ENCODE measurements around the gene GGT1.
"Not testable (repeated sequence)": the region's sequence is repeated elsewhere in the genome, so short reads cannot be mapped to it uniquely, and the experiment has no call there.

Gene GGT1

DNA sequence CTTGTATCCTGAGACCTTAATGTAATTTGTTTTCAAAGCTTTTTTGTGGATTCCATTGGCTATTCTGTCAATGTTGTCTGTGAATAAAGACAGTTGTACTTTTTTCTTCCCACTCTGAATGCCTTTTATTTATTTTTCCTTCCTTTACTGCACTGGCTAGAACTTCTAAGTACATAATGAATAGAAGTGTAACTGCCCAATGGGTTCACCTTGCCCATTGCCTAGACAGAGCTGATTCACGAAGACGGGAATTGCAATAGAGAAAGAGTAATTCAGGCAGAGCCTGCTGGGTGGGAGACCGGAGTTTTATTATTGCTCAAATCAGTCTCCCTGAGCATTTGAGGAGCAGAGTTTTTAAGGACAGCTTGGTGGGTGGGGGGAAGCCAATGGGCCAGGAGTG is 62.4 kb downstream of the GGT1 start:
- not testable (repeated sequence) for H3K4me2 ChIP-seq, H3K4me1 ChIP-seq, H4K20me1 ChIP-seq, H3K9me3 ChIP-seq, H3K27ac ChIP-seq, H3K36me3 ChIP-seq, H3K27me3 ChIP-seq, H3K9ac ChIP-seq, H3K4me3 ChIP-seq

DNA sequence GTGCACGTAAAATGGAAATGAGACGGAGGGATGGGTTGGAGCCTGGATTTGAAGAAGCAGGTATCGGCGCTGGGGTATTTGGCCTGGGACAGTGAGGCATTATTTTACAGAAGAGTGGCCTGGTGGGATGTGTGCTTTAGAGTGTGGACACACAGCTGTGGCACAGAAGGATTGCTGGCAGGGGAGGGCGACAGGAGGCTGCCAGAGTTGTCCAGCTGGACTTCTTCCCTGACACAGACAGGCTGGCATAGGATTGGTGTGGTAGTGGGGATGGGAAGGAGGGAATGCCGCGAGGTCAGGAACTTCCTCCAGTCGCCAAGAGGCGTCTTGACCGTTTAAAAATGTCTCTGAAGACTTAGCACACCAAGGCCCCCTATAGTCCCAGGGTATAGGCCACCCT is 64.9 kb downstream of the GGT1 start:
- not testable (repeated sequence) for H3K4me3 ChIP-seq, H3K9ac ChIP-seq, H4K20me1 ChIP-seq, H3K27ac ChIP-seq, H3K4me1 ChIP-seq, H3K9me3 ChIP-seq, H3K36me3 ChIP-seq, H3K4me2 ChIP-seq, H3K27me3 ChIP-seq

DNA sequence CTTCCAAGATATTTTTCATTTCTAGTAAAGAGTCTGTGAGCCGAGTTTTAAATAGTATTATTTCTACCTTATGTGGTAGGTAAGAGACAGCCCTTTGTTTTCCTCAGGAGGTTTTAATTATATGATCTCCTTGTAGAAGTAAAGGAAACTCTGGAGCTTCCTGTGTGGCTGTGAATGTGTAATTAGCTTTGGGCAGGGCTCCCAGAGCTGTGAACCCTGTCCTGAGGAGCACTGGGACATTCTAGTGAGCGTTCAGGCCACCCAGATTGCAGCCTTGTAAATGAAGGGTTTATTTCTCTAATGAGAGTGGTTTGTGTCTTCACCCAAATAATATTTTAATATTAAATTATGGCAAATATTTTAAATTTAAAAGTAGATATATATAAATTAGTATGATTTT is 69.5 kb downstream of the GGT1 start:
- not testable (repeated sequence) for H3K9me3 ChIP-seq, H4K20me1 ChIP-seq, H3K9ac ChIP-seq, H3K27me3 ChIP-seq, H3K27ac ChIP-seq, H3K4me2 ChIP-seq, H3K4me3 ChIP-seq, H3K36me3 ChIP-seq, H3K4me1 ChIP-seq

All from BLaER1 (cell line).